Measurements from ENCODE around the gene OPA3. TPM values are rescaled to one million over a fixed set of nuclear protein-coding genes. Genes with fewer than 3 reads are reported as not detected.

Gene OPA3
- total RNA-seq, 2 experiments from 2014 or later: 13.7 to 14.3 TPM

DNA sequence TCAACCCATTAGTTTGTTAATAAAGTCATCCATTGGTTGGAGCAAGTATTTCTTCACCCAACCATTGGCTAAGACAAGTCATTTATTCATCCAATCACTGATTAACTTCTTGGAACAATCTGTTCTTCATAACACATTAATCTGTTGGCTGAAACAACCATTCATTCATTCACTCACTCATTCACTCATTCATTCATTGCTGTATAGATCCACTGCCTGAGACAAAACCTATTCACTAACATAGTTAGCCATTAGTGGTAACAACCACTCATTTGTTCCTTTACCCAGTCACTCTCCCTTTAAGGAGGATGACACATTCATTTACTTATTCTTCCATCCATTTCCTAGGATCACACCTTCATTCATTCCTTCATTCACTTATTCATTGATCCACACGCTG, 39.4 kb upstream of the OPA3 start:
- Mint-ChIP-seq H3K9me3 (no peaks in the 10 kb centered on the region), H3K27me3 (no peaks in the 10 kb centered on the region), H3K27ac (no peak overlapping the region), H3K4me1 (ENCODE audit: low read depth) (peaks cover 10% of the 10 kb centered on the region), H3K36me3 (ENCODE audit: low read depth) (peaks cover 40% of the 10 kb centered on the region), H3K4me3 (no peak overlapping the region)
- ChIA-PET POLR2A (no interaction called here), CTCF (no interaction called here)
- DNase-seq (no peak), ATAC-seq (no peak)
- intact Hi-C loops (cut with micrococcal nuclease): no loop called here
- TF ChIP-seq, protein P1, sequence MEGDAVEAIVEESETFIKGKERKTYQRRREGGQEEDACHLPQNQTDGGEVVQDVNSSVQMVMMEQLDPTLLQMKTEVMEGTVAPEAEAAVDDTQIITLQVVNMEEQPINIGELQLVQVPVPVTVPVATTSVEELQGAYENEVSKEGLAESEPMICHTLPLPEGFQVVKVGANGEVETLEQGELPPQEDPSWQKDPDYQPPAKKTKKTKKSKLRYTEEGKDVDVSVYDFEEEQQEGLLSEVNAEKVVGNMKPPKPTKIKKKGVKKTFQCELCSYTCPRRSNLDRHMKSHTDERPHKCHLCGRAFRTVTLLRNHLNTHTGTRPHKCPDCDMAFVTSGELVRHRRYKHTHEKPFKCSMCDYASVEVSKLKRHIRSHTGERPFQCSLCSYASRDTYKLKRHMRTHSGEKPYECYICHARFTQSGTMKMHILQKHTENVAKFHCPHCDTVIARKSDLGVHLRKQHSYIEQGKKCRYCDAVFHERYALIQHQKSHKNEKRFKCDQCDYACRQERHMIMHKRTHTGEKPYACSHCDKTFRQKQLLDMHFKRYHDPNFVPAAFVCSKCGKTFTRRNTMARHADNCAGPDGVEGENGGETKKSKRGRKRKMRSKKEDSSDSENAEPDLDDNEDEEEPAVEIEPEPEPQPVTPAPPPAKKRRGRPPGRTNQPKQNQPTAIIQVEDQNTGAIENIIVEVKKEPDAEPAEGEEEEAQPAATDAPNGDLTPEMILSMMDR (IDR thresholded peaks at IDR 0.05): no peak

DNA sequence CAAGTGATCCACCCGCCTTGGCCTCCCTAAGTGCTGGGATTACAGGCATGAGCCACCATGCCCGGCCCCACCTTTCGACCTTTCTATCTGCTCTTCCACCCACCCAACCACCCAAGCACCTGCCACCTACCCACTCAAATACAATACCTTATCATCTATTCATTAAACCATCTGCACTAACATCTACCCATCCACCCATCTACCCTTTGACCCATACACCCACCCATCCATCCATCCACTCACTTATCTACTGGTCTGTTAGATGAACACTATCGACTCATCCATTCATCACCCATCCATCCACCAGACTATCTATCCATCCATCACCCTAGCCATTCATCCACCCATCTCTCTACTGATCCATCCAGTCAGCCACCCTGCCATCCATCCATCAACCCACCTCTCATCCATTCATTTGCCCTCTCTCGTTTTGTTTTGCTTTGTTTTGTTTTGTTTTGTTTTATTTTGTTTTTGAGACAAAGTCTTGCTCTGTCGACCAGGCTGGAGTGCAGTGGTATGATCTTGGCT, 37.4 kb upstream of the OPA3 start:
- no peak overlapping the region for H3K4me3 Mint-ChIP-seq
- peaks cover 41% of the 10 kb centered on the region for H3K36me3 Mint-ChIP-seq (ENCODE audit: low read depth)
- H3K4me1 Mint-ChIP-seq (ENCODE audit: low read depth): peaks cover 10% of the 10 kb centered on the region
- TF ChIP-seq, protein P1 (IDR thresholded peaks at IDR 0.05): no peak
- H3K27me3 Mint-ChIP-seq: no peaks in the 10 kb centered on the region
- peak overlapping the region; percentile 26 for H3K27ac Mint-ChIP-seq
- no peak for ATAC-seq
- H3K9me3 Mint-ChIP-seq: no peaks in the 10 kb centered on the region
- POLR2A ChIA-PET: no interaction called here
- CTCF ChIA-PET: interaction anchor here (1.0 kb wide), 1 partner anchor 71 kb away, joined by 3 read pairs; the partner anchor contains the start of gene QPCTL
- no peak for DNase-seq
- intact Hi-C loops (cut with micrococcal nuclease): no loop called here

DNA sequence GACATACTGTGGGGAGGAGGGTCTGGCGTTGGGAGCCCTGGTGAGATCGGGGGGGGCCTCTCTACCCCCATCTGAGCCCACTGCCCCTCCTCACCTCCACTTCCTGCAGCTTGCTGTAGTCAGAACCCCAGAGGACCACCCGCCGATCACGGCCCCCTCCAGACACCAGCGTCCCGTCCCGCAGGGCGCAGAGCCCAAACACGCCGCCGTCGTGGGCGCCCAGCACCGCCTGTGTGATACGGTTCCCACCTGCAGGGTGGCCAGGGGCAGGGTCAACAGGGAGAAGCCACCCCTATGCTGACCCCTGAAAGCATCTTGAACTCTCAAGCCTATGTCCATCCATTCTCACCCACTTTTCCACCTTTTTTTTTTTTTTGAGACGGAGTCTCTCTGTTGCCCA, 36.8 kb upstream of the OPA3 start:
- POLR2A ChIA-PET: interaction anchor here (0.6 kb wide), 1 partner anchor 203 kb away, joined by 3 read pairs; no protein-coding TSS in a partner anchor
- no peaks in the 10 kb centered on the region for H3K9me3 Mint-ChIP-seq
- intact Hi-C loops (cut with micrococcal nuclease): no loop called here
- H3K27ac Mint-ChIP-seq: no peak overlapping the region
- ATAC-seq (no peak), DNase-seq (no peak)
- peaks cover 47% of the 10 kb centered on the region for H3K36me3 Mint-ChIP-seq (ENCODE audit: low read depth)
- H3K27me3 Mint-ChIP-seq: no peaks in the 10 kb centered on the region
- peaks cover 10% of the 10 kb centered on the region for H3K4me1 Mint-ChIP-seq (ENCODE audit: low read depth)
- H3K4me3 Mint-ChIP-seq: no peak overlapping the region
- CTCF ChIA-PET: interaction anchor here (0.6 to 1.0 kb wide), 2 partner anchors 71 to 195 kb away, joined by 3 read pairs; partner anchors contain the start of gene QPCTL
- TF ChIP-seq, protein P1 (IDR thresholded peaks at IDR 0.05): no peak

DNA sequence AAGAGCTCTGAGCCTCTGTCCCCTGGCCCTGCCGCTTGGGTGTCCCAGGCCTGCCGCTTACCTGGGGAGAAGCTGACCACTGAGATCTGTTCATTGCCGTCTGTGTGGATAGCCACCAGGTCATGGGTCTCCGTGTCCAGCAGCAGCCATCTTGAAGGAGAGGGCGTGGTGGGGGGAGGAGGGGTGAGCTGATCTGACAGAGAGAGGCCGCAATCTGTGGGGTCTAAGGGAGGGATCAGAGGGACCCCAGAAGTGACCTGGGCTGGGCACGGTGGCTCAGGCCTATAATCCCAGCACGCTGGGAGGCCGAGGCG, 32.1 kb upstream of the OPA3 start:
- no peak overlapping the region for H3K27ac Mint-ChIP-seq

More for the DNA sequence above, 32.1 kb upstream of the OPA3 start:
- TF ChIP-seq, protein P1 (IDR thresholded peaks at IDR 0.05): no peak
- CTCF ChIA-PET: interaction anchor here (1.5 to 2.0 kb wide), 2 partner anchors 10 to 26 kb away, joined by 6 to 7 read pairs; no protein-coding TSS in a partner anchor
- peaks cover 58% of the 10 kb centered on the region for H3K36me3 Mint-ChIP-seq (ENCODE audit: low read depth)
- POLR2A ChIA-PET: interaction anchor here (0.7 to 5.2 kb wide), 3 partner anchors 20 to 30 kb away, joined by 4 to 30 read pairs (median 10); no protein-coding TSS in a partner anchor
- H3K4me1 Mint-ChIP-seq (ENCODE audit: low read depth): peaks cover 23% of the 10 kb centered on the region
- H3K4me3 Mint-ChIP-seq: no peak overlapping the region
- H3K27me3 Mint-ChIP-seq: no peaks in the 10 kb centered on the region
- no peaks in the 10 kb centered on the region for H3K9me3 Mint-ChIP-seq
- no peak for ATAC-seq
- DNase-seq: no peak
- intact Hi-C loops (cut with micrococcal nuclease): no loop called here
